ENCODE data around the gene REXO1.
"Not testable (repeated sequence)": the region's sequence is repeated elsewhere in the genome, so short reads cannot be mapped to it uniquely, and the experiment has no call there.

The REXO1 gene

GRCh38 chr19:1848399-1849131 lies at the start of gene REXO1:
Gene REXO1 (minus strand): TSS chr19:1848483. CDS start chr19:1848358, 125 bp downstream.
- H3K4me3 ChIP-seq (ENCODE audit: low read length) = peak within 1 kb of the TSS; percentile 89
- DNase-seq (ENCODE audit: low read depth) = peak; percentile 93
- TF ChIP-seq CTCF (IDR thresholded peaks at IDR 0.05; ENCODE audit: insufficient read depth, low read depth, low read length, missing control alignments) = peak; percentile 88

- no peak overlapping the region for H3K4me3 ChIP-seq (ENCODE audit: low read length)
- no peak for TF ChIP-seq CTCF (IDR thresholded peaks at IDR 0.05; ENCODE audit: insufficient read depth, low read depth, low read length, missing control alignments)
- no peak for DNase-seq (ENCODE audit: low read depth)
Observed at GRCh38 chr19:1896508-1896907, 48.2 kb upstream of the REXO1 start.

- H3K4me3 ChIP-seq (ENCODE audit: low read length) = no peak overlapping the region
- TF ChIP-seq CTCF (IDR thresholded peaks at IDR 0.05; ENCODE audit: insufficient read depth, low read depth, low read length, missing control alignments) = no peak
Observed at GRCh38 chr19:1893791-1894190, 45.5 kb upstream of the REXO1 start.

GRCh38 chr19:1889907-1890306 lies 41.6 kb upstream of the REXO1 start:
- no peak overlapping the region for H3K4me3 ChIP-seq (ENCODE audit: low read length)
- TF ChIP-seq CTCF (IDR thresholded peaks at IDR 0.05; ENCODE audit: insufficient read depth, low read depth, low read length, missing control alignments) = no peak
- DNase-seq (ENCODE audit: low read depth) = no peak

More at GRCh38 chr19:1893791-1894190, 45.5 kb upstream of the REXO1 start:
- no peak for DNase-seq (ENCODE audit: low read depth)

- no peak for TF ChIP-seq CTCF (IDR thresholded peaks at IDR 0.05; ENCODE audit: insufficient read depth, low read depth, low read length, missing control alignments)
- DNase-seq (ENCODE audit: low read depth) = no peak
- no peak overlapping the region for H3K4me3 ChIP-seq (ENCODE audit: low read length)
Observed at GRCh38 chr19:1888385-1888784, 40.1 kb upstream of the REXO1 start.

- not testable (repeated sequence) for H3K4me3 ChIP-seq (ENCODE audit: low read length)
Observed at GRCh38 chr19:1886360-1886759, 38.1 kb upstream of the REXO1 start.

GRCh38 chr19:1885398-1886119 lies 37.3 kb upstream of the REXO1 start, which contains the start of gene ABHD17A:
Gene ABHD17A (minus strand): TSS chr19:1885496. CDS start chr19:1881566, 3,930 bp downstream.
- DNase-seq (ENCODE audit: low read depth) = peak; percentile 94
- peak within 1 kb of the TSS; percentile 76 for H3K4me3 ChIP-seq (ENCODE audit: low read length)

More at GRCh38 chr19:1886360-1886759, 38.1 kb upstream of the REXO1 start:
- not testable (repeated sequence) for DNase-seq (ENCODE audit: low read depth)

All from epithelial cell of esophagus (primary cell).